K562 (cell line): ENCODE results near the gene BCAN. TPM values are rescaled to one million over a fixed set of nuclear protein-coding genes. Genes with fewer than 3 reads are reported as not detected.

Experiments
- ATF4 ChIP-seq: fragments of 450-650 bp; formaldehyde crosslinking; IDR thresholded peaks from 2 replicates; pipeline ENCODE4 v1.4.0; 2022; ENCODE audit warnings: mild to moderate bottlenecking, moderate library complexity
- ATF6 ChIP-seq: sonication (generic); formaldehyde crosslinking; IDR thresholded peaks from 2 replicates; pipeline ENCODE4 v1.4.0; 2020; ENCODE audit warnings: mild to moderate bottlenecking, missing genetic modification reagents
- CTCFL ChIP-seq: IDR thresholded peaks from 2 replicates; pipeline ENCODE4 v1.6.1; 2011; ENCODE audit warnings: borderline replicate concordance, low read depth, mild to moderate bottlenecking, moderate library complexity, low read length; ENCODE audit not compliant: insufficient read depth, poor library complexity, severe bottlenecking
- FOXJ2 ChIP-seq: fragments of 200-800 bp; sonication (Bioruptor generic); IDR thresholded peaks from 2 replicates; pipeline ENCODE4 v1.6.1; 2016; ENCODE audit warnings: missing genetic modification characterization, missing compliant biosample characterization
- GTF2F1 ChIP-seq: IDR thresholded peaks from 2 replicates; pipeline ENCODE4 v1.6.1; 2011; ENCODE audit warnings: low read depth, low read length, improper control_type of control experiment
- HNRNPH1 ChIP-seq: fragments of 200-400 bp; formaldehyde crosslinking; optimal IDR thresholded peaks from 2 replicates; pipeline ENCODE3; 2017; ENCODE audit warnings: low read depth, mild to moderate bottlenecking, low read length, moderate library complexity
- HSF4 ChIP-seq: fragments of 250-450 bp; sonication (Bioruptor Pico); IDR thresholded peaks from 2 replicates; pipeline ENCODE4 v2.1.2; 2022; ENCODE audit warnings: mild to moderate bottlenecking, moderate library complexity, borderline replicate concordance
- PTRF ChIP-seq: fragments of 450-650 bp; IDR thresholded peaks from 2 replicates; pipeline ENCODE4 v1.6.1; 2016; ENCODE audit warnings: mild to moderate bottlenecking, missing genetic modification characterization, missing compliant biosample characterization
- SLC30A9 ChIP-seq: fragments of 250-450 bp; sonication (Bioruptor Pico); IDR thresholded peaks from 2 replicates; pipeline ENCODE4 v1.8.0; 2022; ENCODE audit warnings: mild to moderate bottlenecking, moderate library complexity
- TSC22D4 ChIP-seq: fragments of 450-650 bp; IDR thresholded peaks from 2 replicates; pipeline ENCODE4 v1.6.1; 2016; ENCODE audit warnings: missing genetic modification characterization, missing biosample characterization, control low read depth
- ZBTB49 ChIP-seq: sonication (generic); formaldehyde crosslinking; IDR thresholded peaks from 2 replicates; pipeline ENCODE4 v1.8.0; 2022; ENCODE audit warnings: missing genetic modification reagents, mild to moderate bottlenecking, borderline replicate concordance
- ZHX1 ChIP-seq: fragments of 150-350 bp; conservative IDR thresholded peaks from 2 replicates; pipeline ENCODE4 v1.6.1; 2014; ENCODE audit warnings: low read length
- ZNF121 ChIP-seq: sonication (generic); formaldehyde crosslinking; conservative IDR thresholded peaks from 2 replicates; pipeline ENCODE4 v1.8.0; 2022; ENCODE audit warnings: missing genetic modification reagents
- ZNF134 ChIP-seq: fragments of 250-450 bp; sonication (Bioruptor Pico); conservative IDR thresholded peaks from 2 replicates; pipeline ENCODE4 v1.4.0; 2020
- ZNF212 ChIP-seq: fragments of 450-650 bp; formaldehyde crosslinking; IDR thresholded peaks from 2 replicates; pipeline ENCODE4 v1.4.0; 2020; ENCODE audit warnings: mild to moderate bottlenecking
- ZNF57 ChIP-seq: fragments of 450-650 bp; formaldehyde crosslinking; IDR thresholded peaks from 2 replicates; pipeline ENCODE4 v1.4.0; 2020; ENCODE audit warnings: mild to moderate bottlenecking, moderate library complexity
- polyA plus RNA-seq, 8 experiments: library from polyadenylated mRNA; depleted of rRNA in 4 of 8; stranded (reverse) in 5 of 8; unstranded in 3 of 8; fragments of >200 nt; fragmentation: Nextera tagmentation in 2 of 8; fragmentation: Illumina TruSeq in 1 of 8; extraction: Ambion mirVana in 2 of 8; extraction: Trizol in 1 of 8; gene quantifications; 2 replicates each; pipeline versions ENCODE4 v1.2.1 to v1.2.3, GENCODE V29; 2011 to 2014; ENCODE audit warnings: inconsistent platforms in 1 of 8, missing spikeins in 1 of 8
- total RNA-seq, 7 experiments: library from RNA; depleted of rRNA in 6 of 7; stranded (reverse); fragments of >200 nt in 6 of 7; fragmentation: Illumina TruSeq in 2 of 7; extraction: Trizol in 2 of 7; gene quantifications; 2 replicates each; pipeline versions ENCODE4 v1.2.1 to v1.2.3, GENCODE V29; 2011 to 2021; ENCODE audit warnings: low replicate concordance in 1 of 7

BCAN gene
- total and polyA plus RNA-seq, 9 of the 15 experiments (the other 6 are each of a cell fraction or from before 2014, with no cell fraction given) = 0.04 to 0.33 (median 0.14) TPM; not detected in 5

- no peak for TF ChIP-seq ATF6 (CRISPR knock-in tag)
- TF ChIP-seq ZNF57 (CRISPR knock-in tag) = no peak
- TF ChIP-seq ZNF121 (CRISPR knock-in tag) = no peak
- TF ChIP-seq SLC30A9 (CRISPR knock-in tag) = no peak
- 0 out of 2 replicates have a peak, but pooled peaks have one; percentile 6 for TF ChIP-seq HSF4 (CRISPR knock-in tag)
- TF ChIP-seq GTF2F1 = no peak
- no peak for TF ChIP-seq ZBTB49 (CRISPR knock-in tag)
- no peak for TF ChIP-seq HNRNPH1
- TF ChIP-seq PTRF (tag) = no peak
- no peak for TF ChIP-seq CTCFL
- no peak for TF ChIP-seq ZNF212 (CRISPR knock-in tag)
- TF ChIP-seq FOXJ2 (tag) = peak; percentile 47; the same call in 1 of the 2 replicates
- TF ChIP-seq ATF4 = no peak
- no peak for TF ChIP-seq ZHX1
- TF ChIP-seq TSC22D4 (tag) = no peak
- no peak for TF ChIP-seq ZNF134 (CRISPR knock-in tag)
These were observed 40.6 kb upstream of the BCAN start, which contains the start of gene GPATCH4 (continued) for GRCh38 chr1:156601122-156601830.
